T-helper 9 cell (primary cell): Measurements from ENCODE around the gene CREB5.

ENCODE experiments used
- DNase-seq: peaks from one replicate; pipeline ENCODE4 v3.0.0-alpha.2; 2020

The CREB5 gene

GRCh38 chr7:28435732-28436378 is 23.5 kb downstream of the CREB5 start:
- DNase-seq, result no peak

DNA sequence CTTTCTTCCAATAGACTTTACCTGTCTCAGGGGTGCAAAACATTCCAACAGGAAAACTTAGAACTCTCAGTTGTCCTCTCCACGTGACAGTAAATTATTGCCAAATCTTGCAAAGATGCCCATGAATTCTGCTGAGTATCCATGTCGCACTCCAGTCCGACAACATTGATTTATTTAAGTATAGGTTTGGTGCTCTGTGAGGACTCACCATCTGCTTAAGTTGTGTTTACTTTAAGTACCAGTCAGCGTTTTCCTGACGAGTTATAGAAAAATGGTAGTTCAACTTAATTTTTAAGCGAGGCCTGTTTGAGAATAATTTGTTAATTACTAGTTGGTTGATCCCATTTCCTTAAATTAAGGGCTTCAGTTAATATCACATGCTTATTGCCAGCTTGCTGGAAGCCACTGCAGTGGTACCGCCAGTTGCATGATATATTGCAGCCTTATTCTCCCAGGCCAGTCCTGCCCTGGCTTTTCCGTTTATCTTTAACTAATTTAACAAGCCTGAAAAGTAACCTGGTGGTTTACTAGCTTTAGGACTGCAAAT is 27.8 kb downstream of the CREB5 start:
- DNase-seq, result no peak

GRCh38 chr7:28442540-28443420 is 30.5 kb downstream of the CREB5 start:
- DNase-seq, result no peak

GRCh38 chr7:28446131-28446530 is 33.8 kb downstream of the CREB5 start:
- no peak for DNase-seq

DNA sequence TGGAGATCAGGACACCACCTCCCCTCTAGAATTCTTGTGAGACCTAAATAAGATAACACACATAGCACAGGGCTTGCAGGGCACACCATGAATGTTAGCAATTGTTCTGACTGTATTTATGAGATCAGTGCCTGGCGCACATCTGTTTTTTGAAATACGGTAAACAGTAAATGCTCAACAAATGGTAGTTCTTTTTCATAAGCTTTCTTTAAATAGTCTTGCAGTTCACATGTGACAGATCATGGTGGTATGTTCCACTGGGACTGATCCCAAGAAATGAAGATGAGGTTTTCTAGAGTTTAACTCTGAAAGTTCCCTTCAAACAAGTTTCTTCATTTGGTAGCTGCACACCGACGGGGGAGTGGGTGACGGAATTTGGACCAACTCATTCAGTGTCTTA is 34.8 kb downstream of the CREB5 start:
- no peak for DNase-seq

GRCh38 chr7:28448708-28449107 is 36.4 kb downstream of the CREB5 start:
- DNase-seq, result no peak

DNA sequence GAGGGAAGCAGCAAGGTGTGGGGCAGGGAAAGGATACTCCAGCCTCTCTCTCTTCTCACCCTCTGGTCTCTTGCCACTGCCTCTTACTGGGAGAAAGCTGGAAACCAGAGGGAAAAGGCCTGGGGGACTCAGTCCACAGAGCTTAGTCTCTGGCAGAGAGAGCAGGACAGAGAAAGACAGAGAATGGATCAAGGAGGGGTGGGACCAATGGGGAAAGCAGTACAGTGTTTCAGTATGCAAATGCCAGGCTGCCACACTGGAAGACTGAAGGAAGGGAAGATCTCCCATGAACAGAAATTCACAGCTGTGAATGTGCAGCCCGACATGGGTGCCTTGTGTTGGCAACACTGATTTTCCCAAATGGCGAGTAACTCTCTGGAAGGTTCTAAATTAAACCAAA is 40.4 kb downstream of the CREB5 start:
- DNase-seq, result no peak

DNA sequence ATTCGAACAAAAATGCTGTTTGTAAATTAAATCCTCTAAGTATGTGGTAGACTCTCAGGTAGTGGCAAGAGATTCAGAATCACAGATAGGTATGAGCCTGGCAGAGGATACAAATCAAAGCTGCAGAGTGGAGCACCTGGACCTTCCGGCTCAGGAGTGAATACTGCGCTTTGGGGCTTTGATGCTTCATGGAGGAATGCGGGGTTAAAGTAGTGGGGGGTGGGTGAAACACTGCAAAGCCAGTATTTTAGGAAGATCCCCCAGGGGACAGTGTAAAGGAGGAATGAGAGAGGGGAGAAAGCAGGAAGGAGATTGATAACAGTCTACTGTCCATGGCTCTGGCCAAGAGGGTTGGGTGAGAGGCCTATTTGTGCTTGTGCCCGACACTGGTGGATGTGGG is 43.2 kb downstream of the CREB5 start:
- DNase-seq, result no peak

DNA sequence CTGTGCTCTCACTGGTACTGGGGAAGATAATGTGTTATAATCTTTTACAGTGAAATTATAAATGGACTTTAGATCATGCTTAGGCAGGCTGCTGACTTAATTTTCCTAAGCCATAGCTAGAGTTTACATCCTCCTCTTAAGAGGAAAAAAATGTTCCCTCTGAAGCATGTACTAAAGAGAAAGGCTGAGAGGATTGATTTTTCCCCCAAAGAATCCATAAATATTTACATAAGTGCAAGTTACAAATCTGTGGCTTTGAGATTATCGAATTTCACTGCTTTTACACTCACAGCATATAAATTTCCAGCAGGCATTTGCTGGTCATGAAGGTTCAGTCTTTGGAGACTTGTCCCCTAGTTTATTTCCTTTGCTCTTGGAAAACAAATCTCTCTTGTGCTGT is 43.7 kb downstream of the CREB5 start:
- no peak for DNase-seq

DNA sequence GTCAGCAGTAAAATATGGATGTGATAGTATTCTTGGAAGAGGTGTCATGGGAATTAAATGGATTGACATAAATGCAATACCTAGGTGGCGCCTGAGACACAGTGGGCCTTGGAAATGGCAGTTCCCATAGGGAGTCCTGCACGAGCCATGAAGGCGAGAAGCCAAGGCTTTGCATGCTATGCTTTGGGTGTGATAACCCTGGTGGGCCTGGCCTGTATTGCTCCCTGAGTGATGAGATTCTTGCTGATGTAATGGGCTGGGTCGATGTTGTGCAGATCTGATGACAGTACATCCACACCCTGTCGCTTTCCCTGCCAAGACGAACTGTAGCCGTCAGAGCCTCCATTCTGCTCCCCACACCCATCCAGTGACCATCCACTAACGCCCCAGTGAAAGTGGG is 46.4 kb downstream of the CREB5 start:
- DNase-seq, result no peak

DNA sequence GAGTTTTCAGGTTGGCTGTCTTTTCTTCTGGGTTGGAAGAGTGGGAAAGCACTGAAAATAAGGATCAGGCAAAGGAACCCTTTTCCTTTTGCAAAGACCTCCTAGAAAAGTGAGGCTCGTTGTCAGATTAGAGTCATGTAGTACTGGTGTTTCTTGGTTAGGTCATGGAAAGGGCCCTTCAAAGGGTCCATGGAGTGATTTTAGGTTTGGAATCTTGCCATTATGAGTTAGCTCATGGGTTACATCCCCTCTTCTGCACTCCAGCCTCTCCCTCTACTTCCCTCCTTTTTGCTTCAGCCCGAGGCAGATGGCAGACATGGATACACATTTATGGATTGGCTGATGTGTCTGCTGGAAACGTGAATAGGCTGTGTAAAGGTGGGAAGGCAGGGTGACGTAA is 47.0 kb downstream of the CREB5 start:
- DNase-seq, result no peak

DNA sequence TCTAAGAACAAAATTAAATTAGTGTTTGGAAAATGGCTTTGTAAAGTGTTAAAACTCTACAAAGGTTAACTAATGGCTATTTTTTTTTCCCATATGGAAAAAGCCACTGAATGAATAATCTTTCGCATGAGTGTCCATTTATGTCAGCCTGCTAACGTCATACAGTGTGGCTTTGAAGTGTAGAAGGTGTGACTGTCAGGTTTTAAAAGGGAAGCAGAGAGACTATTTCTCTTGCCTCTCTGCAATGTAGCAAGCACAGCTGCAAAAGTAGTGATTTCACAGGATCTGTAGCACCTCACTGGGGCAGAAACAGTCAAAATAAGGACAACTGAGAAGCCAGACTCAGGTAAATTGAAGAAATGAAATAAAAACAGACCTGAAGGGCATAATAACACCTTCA is 53.4 kb downstream of the CREB5 start:
- DNase-seq, result no peak

DNA sequence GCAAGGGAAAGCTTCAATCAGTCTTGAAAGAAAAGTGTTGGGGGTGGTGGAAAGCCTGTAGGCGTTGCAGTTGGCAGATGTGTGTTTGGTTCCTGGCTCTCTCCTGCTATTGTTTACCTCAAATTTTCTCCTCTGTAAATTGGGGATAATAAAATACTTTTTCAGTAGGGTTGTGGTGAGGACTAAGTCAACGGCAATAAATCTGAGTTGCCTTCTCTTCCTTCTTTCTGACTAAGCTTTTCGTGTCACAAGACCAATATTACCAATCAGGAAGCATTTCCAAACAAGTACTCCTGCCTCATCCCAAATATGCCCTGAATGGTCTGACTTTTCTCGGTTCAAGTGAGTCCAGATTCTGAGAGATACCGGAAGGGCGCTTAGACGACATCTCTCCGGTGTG is 54.0 kb downstream of the CREB5 start:
- no peak for DNase-seq

DNA sequence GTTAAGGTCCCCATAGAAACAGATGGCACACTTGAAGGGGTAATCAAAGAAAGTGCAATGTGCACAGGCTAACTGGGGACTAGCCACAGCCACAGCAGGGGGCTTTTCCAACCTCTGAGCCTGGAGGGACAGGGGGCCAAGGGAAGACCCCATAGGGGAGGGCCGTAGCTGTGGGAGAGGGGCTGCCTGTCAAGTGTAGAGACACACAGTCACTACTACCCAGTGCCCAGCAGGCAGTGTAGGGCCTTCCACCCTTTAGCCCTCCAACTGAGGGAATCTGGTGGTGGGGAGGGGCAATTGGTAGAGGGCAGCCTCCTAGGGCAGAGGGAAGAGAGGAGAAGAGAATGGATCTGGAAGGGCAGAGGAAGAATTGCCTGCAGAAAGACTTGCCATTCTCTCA is 54.6 kb downstream of the CREB5 start:
- DNase-seq, result no peak

- no peak for DNase-seq
Observed at GRCh38 chr7:28469562-28469961, 57.2 kb downstream of the CREB5 start.

GRCh38 chr7:28470344-28470743 is 58.0 kb downstream of the CREB5 start:
- DNase-seq, result no peak

DNA sequence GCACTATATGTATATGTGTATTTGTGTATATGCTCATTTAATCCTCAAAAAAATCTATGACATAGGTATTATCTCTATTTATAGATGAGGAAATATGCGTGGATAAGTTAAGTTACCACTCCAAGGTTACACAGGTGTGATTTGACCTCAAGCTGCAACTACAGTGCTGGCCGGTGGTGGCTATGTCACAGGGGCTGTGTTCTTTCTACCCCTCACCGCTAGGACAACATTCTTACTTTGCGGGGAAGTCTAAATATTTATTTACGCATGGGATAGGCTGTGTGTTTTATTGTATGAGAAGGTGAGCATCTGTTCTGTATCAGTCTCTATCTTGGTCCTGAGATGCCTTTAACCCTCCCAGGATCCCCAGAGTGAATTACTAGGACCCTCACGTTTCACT is 60.0 kb downstream of the CREB5 start:
- no peak for DNase-seq

- DNase-seq, result no peak
Observed at GRCh38 chr7:28473571-28474281, 61.4 kb downstream of the CREB5 start.

- DNase-seq, result no peak
Observed at GRCh38 chr7:28474282-28474638, 61.9 kb downstream of the CREB5 start.

DNA sequence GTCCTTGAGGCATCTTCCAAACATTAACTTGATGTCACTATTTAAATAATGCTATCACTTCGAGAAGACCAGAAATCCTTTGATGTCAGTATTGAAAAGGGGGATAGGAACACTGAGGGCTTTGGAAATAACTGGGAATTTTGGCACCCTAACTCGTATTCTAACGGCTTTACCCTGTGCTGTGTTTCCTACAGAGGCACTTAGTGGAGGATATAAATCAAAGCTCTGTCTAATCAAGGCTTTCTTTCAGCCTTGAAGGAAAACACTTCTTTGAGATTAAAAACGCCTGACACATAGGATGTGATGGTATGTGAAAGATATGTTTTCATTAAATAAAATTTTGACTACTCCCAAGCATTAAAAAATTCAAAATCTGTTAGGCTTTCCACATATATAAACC is 62.3 kb downstream of the CREB5 start:
- DNase-seq, result no peak

DNA sequence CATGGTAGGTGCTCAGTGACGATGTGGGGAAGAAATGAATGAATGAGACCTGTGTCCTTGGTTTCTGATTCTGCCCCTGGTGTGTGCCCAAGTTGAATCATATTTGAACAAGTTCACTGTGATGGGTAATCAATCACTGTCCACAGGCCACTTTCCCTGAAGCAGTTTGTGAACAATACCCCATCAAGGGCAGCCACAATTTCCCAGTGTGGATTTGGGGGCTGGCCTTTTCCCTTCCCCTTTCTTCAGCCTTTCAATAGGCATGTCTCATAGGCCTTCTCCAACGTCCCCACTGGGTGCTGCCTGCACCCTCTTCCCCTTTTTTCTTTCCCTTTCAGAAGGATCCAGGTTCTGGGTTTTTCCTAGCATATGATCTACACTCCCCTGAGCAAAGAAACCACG is 64.7 kb downstream of the CREB5 start:
- no peak for DNase-seq

- DNase-seq, result no peak
Observed at GRCh38 chr7:28478656-28479055, 66.3 kb downstream of the CREB5 start.

DNA sequence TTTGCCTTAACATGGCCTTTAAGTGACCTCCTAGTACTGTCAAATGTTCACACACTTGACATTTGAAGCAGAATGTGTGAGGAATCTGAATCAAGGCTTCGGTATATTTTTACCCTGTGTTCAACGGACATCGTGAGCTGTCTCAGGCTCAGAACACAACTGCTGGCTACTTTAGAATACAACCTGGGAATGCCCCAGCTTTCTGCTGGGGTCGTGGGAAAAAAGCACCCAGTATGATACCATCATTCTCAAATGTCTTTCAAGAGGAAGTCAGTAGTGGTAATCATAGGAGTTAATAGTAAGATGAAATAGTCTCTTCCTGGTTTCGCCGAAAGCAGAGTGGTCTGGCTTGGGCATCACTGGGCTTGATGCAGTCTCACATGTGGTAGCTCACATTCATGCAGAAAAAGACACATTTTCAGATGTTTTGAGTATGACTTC is 67.2 kb downstream of the CREB5 start:
- no peak for DNase-seq

- no peak for DNase-seq
Observed at GRCh38 chr7:28480595-28480994, 68.3 kb downstream of the CREB5 start.
